Activated CD4-positive, alpha-beta memory T cell treated with anti-CD3 and anti-CD28 coated beads for 36 hours (primary cell): Measurements from ENCODE around the gene DRC3. TPM values are rescaled to one million over a fixed set of nuclear protein-coding genes. Genes with fewer than 3 reads are reported as not detected.

Experiments used
- CTCF ChIA-PET: fragments of 350-600 bp; sonication (Branson Sonifier 250); formaldehyde crosslinking; loops from one replicate; lab custom pipeline; 2021; ENCODE audit warnings: antibody characterized with exemption, inconsistent platforms; lab: Charles Lee
- POLR2A ChIA-PET: fragments of 350-600 bp; sonication (Branson Sonifier 250); formaldehyde crosslinking; loops from one replicate; lab custom pipeline; 2021; ENCODE audit warnings: antibody characterized with exemption; lab: Charles Lee
- DNase-seq: peaks from one replicate; pipeline ENCODE4 v3.0.0-alpha.2; 2020
- H3K27ac Mint-ChIP-seq: one replicate; pipeline ENCODE4 v1.8.0; 2021; ENCODE audit warnings: mixed read lengths
- H3K27me3 Mint-ChIP-seq: one replicate; pipeline ENCODE4 v1.8.0; 2021; ENCODE audit warnings: mixed read lengths
- H3K36me3 Mint-ChIP-seq: one replicate; pipeline ENCODE4 v1.8.0; 2021; ENCODE audit warnings: mixed read lengths
- H3K4me1 Mint-ChIP-seq: one replicate; pipeline ENCODE4 v1.8.0; 2021; ENCODE audit warnings: low read depth, mixed read lengths
- H3K4me3 Mint-ChIP-seq: one replicate; pipeline ENCODE4 v1.8.0; 2021; ENCODE audit warnings: mild to moderate bottlenecking, mixed read lengths
- H3K9me3 Mint-ChIP-seq: one replicate; pipeline ENCODE4 v1.8.0; 2021; ENCODE audit warnings: mixed read lengths
- intact Hi-C: fragments of 100-400 bp; cut with micrococcal nuclease; formaldehyde crosslinking; loops from one replicate; pipeline ENCODE4 v1.15.1; 2023
- total RNA-seq, 2 experiments: library from RNA; stranded (reverse); gene quantifications; one replicate each; pipeline ENCODE4 v1.2.3, GENCODE V29; 2021

DRC3 gene
- total RNA-seq, 2 experiments from 2014 or later: 0.34 to 0.52 TPM

GRCh38 chr17:18033442-18034099, 60.9 kb downstream of the DRC3 start:
- intact Hi-C loops: loop anchor here (1.0 to 10.0 kb wide), 3 partner anchors 142 to 352 kb away; partner anchors contain the start of gene RAI1
- Mint-ChIP-seq H3K4me3 (no peak overlapping the region), H3K27me3 (no peaks in the 10 kb centered on the region), H3K4me1 (peaks cover 28% of the 10 kb centered on the region), H3K36me3 (no peaks in the 10 kb centered on the region), H3K9me3 (no peaks in the 10 kb centered on the region), H3K27ac (no peak overlapping the region)
- peak; percentile 62 for DNase-seq
- CTCF ChIA-PET: interaction anchor here (0.6 to 2.6 kb wide), 35 partner anchors 8 to 727 kb away, joined by 3 to 37 read pairs (median 4); partner anchors contain the start of genes DRC3, SREBF1 and TOM1L2
- POLR2A ChIA-PET: interaction anchor here (0.6 to 0.9 kb wide), 2 partner anchors 10 to 64 kb away, joined by 4 read pairs; no protein-coding TSS in a partner anchor

GRCh38 chr17:18035704-18036103, 63.0 kb downstream of the DRC3 start:
- no peaks in the 10 kb centered on the region for H3K27me3 Mint-ChIP-seq
- intact Hi-C loops: loop anchor here (5.0 to 10.0 kb wide), 3 partner anchors 43 to 1498 kb away; no protein-coding TSS in a partner anchor
- H3K9me3 Mint-ChIP-seq: no peaks in the 10 kb centered on the region
- CTCF ChIA-PET: interaction anchor here (0.7 to 2.1 kb wide), 4 partner anchors 11 to 147 kb away, joined by 3 to 11 read pairs (median 6); no protein-coding TSS in a partner anchor
- POLR2A ChIA-PET: no interaction called here
- H3K4me3 Mint-ChIP-seq: no peak overlapping the region
- peaks cover 38% of the 10 kb centered on the region for H3K4me1 Mint-ChIP-seq
- H3K27ac Mint-ChIP-seq: no peak overlapping the region
- H3K36me3 Mint-ChIP-seq: peaks cover 2% of the 10 kb centered on the region
- DNase-seq: no peak

GRCh38 chr17:18037486-18037885, 64.8 kb downstream of the DRC3 start:
- ChIA-PET CTCF (interaction anchor here (1.0 to 1.2 kb wide), 2 partner anchors 79 to 357 kb away, joined by 3 read pairs; no protein-coding TSS in a partner anchor), POLR2A (interaction anchor here (0.9 to 1.7 kb wide), 4 partner anchors 65 to 197 kb away, joined by 3 to 8 read pairs (median 6); partner anchors contain the start of genes DRC3 and TOM1L2)
- H3K27ac Mint-ChIP-seq: peak overlapping the region; percentile 80
- no peaks in the 10 kb centered on the region for H3K9me3 Mint-ChIP-seq
- intact Hi-C loops: loop anchor here (5.0 to 10.0 kb wide), 3 partner anchors 45 to 1500 kb away; no protein-coding TSS in a partner anchor
- H3K4me3 Mint-ChIP-seq: peak overlapping the region; percentile 92
- H3K4me1 Mint-ChIP-seq: peaks cover 51% of the 10 kb centered on the region
- no peaks in the 10 kb centered on the region for H3K27me3 Mint-ChIP-seq
- H3K36me3 Mint-ChIP-seq: peaks cover 2% of the 10 kb centered on the region
- no peak for DNase-seq

GRCh38 chr17:18038149-18038850, 65.6 kb downstream of the DRC3 start:
- ChIA-PET POLR2A (interaction anchor here (0.7 to 1.7 kb wide), 5 partner anchors 66 to 198 kb away, joined by 3 to 8 read pairs (median 5); partner anchors contain the start of genes DRC3 and TOM1L2), CTCF (interaction anchor here (0.9 to 1.3 kb wide), 4 partner anchors 80 to 358 kb away, joined by 3 read pairs; partner anchors contain the start of gene ALKBH5)
- H3K36me3 Mint-ChIP-seq: peaks cover 2% of the 10 kb centered on the region
- intact Hi-C loops: loop anchor here (1.0 to 10.0 kb wide), 5 partner anchors 46 to 1501 kb away; no protein-coding TSS in a partner anchor
- no peaks in the 10 kb centered on the region for H3K9me3 Mint-ChIP-seq
- DNase-seq: peak; percentile 44
- no peaks in the 10 kb centered on the region for H3K27me3 Mint-ChIP-seq
- H3K4me1 Mint-ChIP-seq: peaks cover 45% of the 10 kb centered on the region
- peak overlapping the region; percentile 80 for H3K27ac Mint-ChIP-seq
- peak overlapping the region; percentile 92 for H3K4me3 Mint-ChIP-seq

- POLR2A ChIA-PET: interaction anchor here (1.7 kb wide), 1 partner anchor 66 kb away, joined by 8 read pairs; the partner anchor contains the start of genes DRC3 and TOM1L2
Observed at GRCh38 chr17:18038861-18039534, 66.3 kb downstream of the DRC3 start, which contains the start of the genes ATPAF2 and GID4. TSS of gene ATPAF2 (minus strand) at chr17:18039168. CDS start at chr17:18039013, 155 bp downstream. TSS of gene GID4 (plus strand) at chr17:18039408. CDS start at chr17:18039465, 57 bp downstream.

GRCh38 chr17:18039535-18040260, 67.0 kb downstream of the DRC3 start:
- Mint-ChIP-seq H3K36me3 (peaks cover 2% of the 10 kb centered on the region), H3K27ac (peak overlapping the region; percentile 80), H3K4me1 (peaks cover 40% of the 10 kb centered on the region), H3K27me3 (no peaks in the 10 kb centered on the region), H3K9me3 (no peaks in the 10 kb centered on the region), H3K4me3 (peak overlapping the region; percentile 92)
- ChIA-PET CTCF (interaction anchor here (1.3 kb wide), 1 partner anchor 145 kb away, joined by 3 read pairs; no protein-coding TSS in a partner anchor), POLR2A (no interaction called here)
- intact Hi-C loops: loop anchor here (1.0 to 10.0 kb wide), 9 partner anchors 47 to 1502 kb away; partner anchors contain the start of genes ALKBH5, DRC3, DRG2 and PEMT
- DNase-seq: no peak

More at GRCh38 chr17:18038861-18039534, 66.3 kb downstream of the DRC3 start, which contains the start of the genes ATPAF2 and GID4:
- Mint-ChIP-seq H3K4me3 (peak within 1 kb of the TSS; percentile 92), H3K36me3 (peaks cover 2% of the 10 kb centered on the region), H3K27ac (peak within 1 kb of the TSS; percentile 80), H3K27me3 (no peaks in the 10 kb centered on the region), H3K9me3 (no peaks in the 10 kb centered on the region), H3K4me1 (peaks cover 40% of the 10 kb centered on the region)
- intact Hi-C loops: loop anchor here (1.0 to 10.0 kb wide), 10 partner anchors 47 to 1502 kb away; partner anchors contain the start of genes ALKBH5, DRC3, DRG2 and PEMT
- DNase-seq: peak; percentile 100
- CTCF ChIA-PET: interaction anchor here (0.9 to 1.3 kb wide), 2 partner anchors 144 kb away, joined by 3 read pairs; partner anchors contain the start of gene ALKBH5

- H3K36me3 Mint-ChIP-seq: peaks cover 2% of the 10 kb centered on the region
- ChIA-PET CTCF (no interaction called here), POLR2A (no interaction called here)
- no peak for DNase-seq
- intact Hi-C loops: no loop called here
- no peaks in the 10 kb centered on the region for H3K27me3 Mint-ChIP-seq
- H3K4me3 Mint-ChIP-seq: peak overlapping the region; percentile 88
- H3K4me1 Mint-ChIP-seq: peaks cover 40% of the 10 kb centered on the region
- H3K27ac Mint-ChIP-seq: peak overlapping the region; percentile 63
- no peaks in the 10 kb centered on the region for H3K9me3 Mint-ChIP-seq
Observed at GRCh38 chr17:18040261-18040858, 67.7 kb downstream of the DRC3 start.

- peaks cover 38% of the 10 kb centered on the region for H3K4me1 Mint-ChIP-seq
- intact Hi-C loops: no loop called here
- H3K4me3 Mint-ChIP-seq: no peak overlapping the region
- no peak overlapping the region for H3K27ac Mint-ChIP-seq
- ChIA-PET POLR2A (no interaction called here), CTCF (interaction anchor here (0.7 to 0.8 kb wide), 2 partner anchors 9 to 102 kb away, joined by 3 to 4 read pairs; no protein-coding TSS in a partner anchor)
- no peaks in the 10 kb centered on the region for H3K27me3 Mint-ChIP-seq
- H3K36me3 Mint-ChIP-seq: peaks cover 2% of the 10 kb centered on the region
- no peaks in the 10 kb centered on the region for H3K9me3 Mint-ChIP-seq
- DNase-seq: no peak
Observed at GRCh38 chr17:18041776-18042175, 69.1 kb downstream of the DRC3 start.

- Mint-ChIP-seq H3K9me3 (no peaks in the 10 kb centered on the region), H3K4me1 (peaks cover 28% of the 10 kb centered on the region), H3K4me3 (no peak overlapping the region), H3K27ac (no peak overlapping the region), H3K36me3 (peaks cover 2% of the 10 kb centered on the region), H3K27me3 (no peaks in the 10 kb centered on the region)
- ChIA-PET POLR2A (no interaction called here), CTCF (interaction anchor here (1.1 to 1.3 kb wide), 2 partner anchors 10 to 152 kb away, joined by 3 read pairs; no protein-coding TSS in a partner anchor)
- intact Hi-C loops: no loop called here
- DNase-seq: no peak
Observed at GRCh38 chr17:18042983-18043382, 70.3 kb downstream of the DRC3 start.

GRCh38 chr17:18043491-18043890, 70.8 kb downstream of the DRC3 start:
- Mint-ChIP-seq H3K27me3 (no peaks in the 10 kb centered on the region), H3K27ac (no peak overlapping the region), H3K4me3 (no peak overlapping the region), H3K9me3 (no peaks in the 10 kb centered on the region), H3K36me3 (peaks cover 2% of the 10 kb centered on the region), H3K4me1 (peaks cover 24% of the 10 kb centered on the region)
- DNase-seq: no peak
- POLR2A ChIA-PET: no interaction called here
- intact Hi-C loops: no loop called here
- CTCF ChIA-PET: interaction anchor here (1.1 to 1.3 kb wide), 2 partner anchors 10 to 153 kb away, joined by 3 read pairs; no protein-coding TSS in a partner anchor
